HepG2 (cell line): ENCODE data around the gene SECTM1. TPM values are rescaled to one million over a fixed set of nuclear protein-coding genes. Genes with fewer than 3 reads are reported as not detected.
A peak's percentile ranks its signal among the peaks of the same experiment; 100 is the strongest.

Experiments used
- EED ChIP-seq: sonication (generic); formaldehyde crosslinking; IDR thresholded peaks from 2 replicates; pipeline ENCODE4 v1.5.0; 2020; ENCODE audit warnings: mild to moderate bottlenecking, missing genetic modification reagents
- GABPB1 ChIP-seq: IDR thresholded peaks from 2 replicates; pipeline ENCODE4 v1.6.1; 2016; ENCODE audit warnings: mild to moderate bottlenecking, missing genetic modification reagents, moderate library complexity, missing compliant biosample characterization
- NFE2L1 ChIP-seq: sonication (generic); formaldehyde crosslinking; IDR thresholded peaks from 2 replicates; pipeline ENCODE4 v1.4.0; 2020; ENCODE audit warnings: missing genetic modification reagents, mild to moderate bottlenecking, borderline replicate concordance
- NFE2L2 ChIP-seq: fragments of 150-350 bp; IDR thresholded peaks from 2 replicates; pipeline ENCODE4 v1.6.1; 2014; ENCODE audit warnings: low read length
- NRL ChIP-seq: sonication (generic); formaldehyde crosslinking; IDR thresholded peaks from 2 replicates; pipeline ENCODE4 v1.5.0; 2020; ENCODE audit warnings: missing genetic modification reagents, mild to moderate bottlenecking, moderate library complexity, borderline replicate concordance
- ONECUT2 ChIP-seq: sonication (generic); formaldehyde crosslinking; IDR thresholded peaks from 2 replicates; pipeline ENCODE4 v1.4.0; 2020; ENCODE audit warnings: missing genetic modification reagents
- PAF1 ChIP-seq: IDR thresholded peaks from 2 replicates; pipeline ENCODE4 v1.6.1; 2016; ENCODE audit warnings: missing genetic modification reagents, missing compliant biosample characterization
- TCF7 ChIP-seq: sonication (generic); IDR thresholded peaks from 2 replicates; pipeline ENCODE4 v1.6.1; 2016; ENCODE audit warnings: antibody characterized with exemption, low read depth
- TRIM24 ChIP-seq: sonication (generic); formaldehyde crosslinking; IDR thresholded peaks from 2 replicates; pipeline ENCODE4 v1.8.0; 2022; ENCODE audit warnings: mild to moderate bottlenecking, missing genetic modification reagents
- ZFP36 ChIP-seq: fragments of 150-350 bp; IDR thresholded peaks from 2 replicates; pipeline ENCODE4 v1.6.1; 2018; ENCODE audit warnings: borderline replicate concordance, low read length, low read depth; ENCODE audit not compliant: partially characterized antibody
- ZHX1 ChIP-seq: sonication (generic); formaldehyde crosslinking; IDR thresholded peaks from 2 replicates; pipeline ENCODE4 v1.8.1; 2022; ENCODE audit warnings: low read depth, mild to moderate bottlenecking, missing genetic modification reagents
- ZNF75D ChIP-seq: sonication (generic); formaldehyde crosslinking; IDR thresholded peaks from 2 replicates; pipeline ENCODE4 v1.8.1; 2023; ENCODE audit warnings: missing genetic modification reagents, mild to moderate bottlenecking, borderline replicate concordance
- ZNF782 ChIP-seq: sonication (generic); formaldehyde crosslinking; IDR thresholded peaks from 2 replicates; pipeline ENCODE4 v1.4.0; 2020; ENCODE audit warnings: missing genetic modification reagents, mild to moderate bottlenecking, borderline replicate concordance
- ZSCAN12 ChIP-seq: sonication (generic); formaldehyde crosslinking; IDR thresholded peaks from 2 replicates; pipeline ENCODE4 v1.9.0; 2021; ENCODE audit warnings: mild to moderate bottlenecking, missing genetic modification reagents
- ZSCAN25 ChIP-seq: sonication (generic); formaldehyde crosslinking; IDR thresholded peaks from 2 replicates; pipeline ENCODE4 v1.8.0; 2022; ENCODE audit warnings: mild to moderate bottlenecking, missing genetic modification reagents
- polyA plus RNA-seq, 8 experiments: library from polyadenylated mRNA; depleted of rRNA in 3 of 8; stranded (reverse) in 7 of 8; unstranded in 1 of 8; fragments of >200 nt; fragmentation: Illumina TruSeq in 4 of 8; extraction: Trizol in 4 of 8; gene quantifications; 2 replicates each; pipeline versions ENCODE4 v1.2.1 to v1.2.3, GENCODE V29; 2011 to 2016; ENCODE audit warnings: low read depth in 4 of 8, missing spikeins in 1 of 8, mixed read lengths in 1 of 8; ENCODE audit not compliant: insufficient read depth in 1 of 8
- total RNA-seq, 5 experiments: library from RNA; depleted of rRNA; stranded (reverse); fragments of >200 nt; fragmentation: Illumina TruSeq; extraction: Trizol; gene quantifications; 2 replicates each; pipeline ENCODE4 v1.2.3, GENCODE V29; 2016; ENCODE audit warnings: low read depth in 1 of 5
- TF ChIP-seq, protein P1 (sequence below): sonication (generic); formaldehyde crosslinking; IDR thresholded peaks from 2 replicates; pipeline ENCODE4 v1.4.0; 2020; ENCODE audit warnings: missing genetic modification reagents
- TF ChIP-seq, protein P2 (sequence below): sonication (generic); formaldehyde crosslinking; IDR thresholded peaks from 2 replicates; pipeline ENCODE4 v1.5.0; 2020; ENCODE audit warnings: missing genetic modification reagents
- TF ChIP-seq, protein P3 (sequence below): sonication (generic); formaldehyde crosslinking; IDR thresholded peaks from 2 replicates; pipeline ENCODE4 v1.5.0; 2020; ENCODE audit warnings: missing genetic modification reagents, mild to moderate bottlenecking, borderline replicate concordance

Gene SECTM1
- total and polyA plus RNA-seq, 2 of the 13 experiments (the other 11 are each of a cell fraction or from before 2014, with no cell fraction given): 3.5 to 5.3 TPM

DNA sequence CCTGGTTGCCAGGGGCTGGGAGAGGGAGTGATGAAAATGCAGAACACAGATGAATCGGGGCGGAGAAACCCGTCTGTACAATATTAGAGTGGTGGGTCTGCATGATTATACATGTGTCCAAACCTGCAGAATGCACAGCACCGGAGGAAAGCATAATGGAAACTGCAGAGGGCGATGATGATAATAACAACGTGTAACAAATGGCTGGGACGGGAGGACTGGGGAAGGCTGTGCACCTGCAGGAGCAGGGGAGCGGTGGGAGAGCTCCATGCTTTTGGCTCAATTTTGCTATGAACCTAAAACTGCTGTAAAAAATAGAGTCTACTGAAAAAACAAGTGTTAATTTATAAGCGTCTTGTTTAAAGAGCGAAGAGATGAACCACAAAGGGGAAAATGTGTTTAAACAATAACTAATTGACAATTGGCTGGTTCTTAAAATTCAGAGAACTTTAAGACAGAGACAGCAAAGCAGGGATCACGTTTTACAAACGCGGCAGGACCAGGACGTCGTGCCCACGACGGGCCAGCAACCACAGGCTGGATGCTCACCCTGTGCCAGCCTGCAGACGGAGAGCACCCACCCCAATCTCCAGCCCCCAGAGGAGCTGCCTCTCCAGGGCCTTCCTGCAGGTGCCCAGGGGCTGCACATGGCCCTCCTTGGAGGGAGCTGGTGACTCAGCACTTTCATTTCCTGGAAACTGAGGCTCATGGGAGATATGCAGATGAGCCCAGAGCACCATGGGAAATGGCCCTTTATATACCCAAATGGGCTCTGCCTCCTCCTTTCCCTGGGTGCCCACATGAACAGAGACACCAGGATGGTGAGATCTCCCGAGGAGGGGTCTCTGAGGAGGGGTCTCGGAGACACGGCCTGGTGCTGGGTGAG, 25.1 kb upstream of the SECTM1 start, which contains the start of gene TEX19 (continued):
- no peak for TF ChIP-seq TCF7
- no peak for TF ChIP-seq ZNF75D (CRISPR knock-in tag)
- TF ChIP-seq PAF1 (CRISPR knock-in tag): no peak
- TF ChIP-seq ZSCAN25: peak; percentile 90
- TF ChIP-seq ONECUT2: no peak
- TF ChIP-seq ZHX1 (CRISPR knock-in tag): no peak
- TF ChIP-seq, protein P1, sequence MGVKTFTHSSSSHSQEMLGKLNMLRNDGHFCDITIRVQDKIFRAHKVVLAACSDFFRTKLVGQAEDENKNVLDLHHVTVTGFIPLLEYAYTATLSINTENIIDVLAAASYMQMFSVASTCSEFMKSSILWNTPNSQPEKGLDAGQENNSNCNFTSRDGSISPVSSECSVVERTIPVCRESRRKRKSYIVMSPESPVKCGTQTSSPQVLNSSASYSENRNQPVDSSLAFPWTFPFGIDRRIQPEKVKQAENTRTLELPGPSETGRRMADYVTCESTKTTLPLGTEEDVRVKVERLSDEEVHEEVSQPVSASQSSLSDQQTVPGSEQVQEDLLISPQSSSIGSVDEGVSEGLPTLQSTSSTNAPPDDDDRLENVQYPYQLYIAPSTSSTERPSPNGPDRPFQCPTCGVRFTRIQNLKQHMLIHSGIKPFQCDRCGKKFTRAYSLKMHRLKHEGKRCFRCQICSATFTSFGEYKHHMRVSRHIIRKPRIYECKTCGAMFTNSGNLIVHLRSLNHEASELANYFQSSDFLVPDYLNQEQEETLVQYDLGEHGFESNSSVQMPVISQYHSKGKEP (CRISPR knock-in tag): no peak
- TF ChIP-seq, protein P2, sequence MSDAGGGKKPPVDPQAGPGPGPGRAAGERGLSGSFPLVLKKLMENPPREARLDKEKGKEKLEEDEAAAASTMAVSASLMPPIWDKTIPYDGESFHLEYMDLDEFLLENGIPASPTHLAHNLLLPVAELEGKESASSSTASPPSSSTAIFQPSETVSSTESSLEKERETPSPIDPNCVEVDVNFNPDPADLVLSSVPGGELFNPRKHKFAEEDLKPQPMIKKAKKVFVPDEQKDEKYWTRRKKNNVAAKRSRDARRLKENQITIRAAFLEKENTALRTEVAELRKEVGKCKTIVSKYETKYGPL (CRISPR knock-in tag): no peak
- no peak for TF ChIP-seq ZFP36
- TF ChIP-seq ZNF782 (CRISPR knock-in tag): no peak
- peak; percentile 99 for TF ChIP-seq NFE2L1
- no peak for TF ChIP-seq ZSCAN12 (CRISPR knock-in tag)
- peak; percentile 95 for TF ChIP-seq NFE2L2
- TF ChIP-seq NRL (CRISPR knock-in tag): peak; percentile 91
- TF ChIP-seq GABPB1 (CRISPR knock-in tag): 0 out of 2 replicates have a peak, but pooled peaks have one; percentile 46
- TF ChIP-seq, protein P3, sequence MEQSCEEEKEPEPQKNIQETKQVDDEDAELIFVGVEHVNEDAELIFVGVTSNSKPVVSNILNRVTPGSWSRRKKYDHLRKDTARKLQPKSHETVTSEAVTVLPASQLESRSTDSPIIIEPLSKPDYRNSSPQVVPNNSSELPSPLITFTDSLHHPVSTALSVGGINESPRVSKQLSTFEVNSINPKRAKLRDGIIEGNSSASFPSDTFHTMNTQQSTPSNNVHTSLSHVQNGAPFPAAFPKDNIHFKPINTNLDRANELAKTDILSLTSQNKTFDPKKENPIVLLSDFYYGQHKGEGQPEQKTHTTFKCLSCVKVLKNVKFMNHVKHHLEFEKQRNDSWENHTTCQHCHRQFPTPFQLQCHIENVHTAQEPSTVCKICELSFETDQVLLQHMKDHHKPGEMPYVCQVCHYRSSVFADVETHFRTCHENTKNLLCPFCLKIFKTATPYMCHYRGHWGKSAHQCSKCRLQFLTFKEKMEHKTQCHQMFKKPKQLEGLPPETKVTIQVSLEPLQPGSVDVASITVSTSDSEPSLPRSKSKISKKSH: peak; percentile 44; the same call in 1 of the 2 replicates
- TF ChIP-seq TRIM24 (CRISPR knock-in tag): no peak
- TF ChIP-seq EED: 0 out of 2 replicates have a peak, but pooled peaks have one; percentile 67
